Uterus (tissue), 2 donors: ENCODE measurements around the gene MICU2.

Experiments used
- CTCF ChIP-seq, 4 experiments: fragments of 200-600 bp in 2 of 4; fragments of 450-650 bp in 2 of 4; sonication (generic) in 2 of 4; IDR thresholded peaks; one replicate each; pipeline ENCODE4 v1.5.1; 2016 to 2019; ENCODE audit warnings: antibody characterized with exemption in 4 of 4, mild to moderate bottlenecking in 2 of 4, moderate library complexity in 1 of 4
- POLR2A ChIP-seq, 2 donors: fragments of 450-650 bp; IDR thresholded peaks; one replicate each; pipeline ENCODE4 v1.6.1; 2016; ENCODE audit warnings: antibody characterized with exemption in 2 of 2, mild to moderate bottlenecking in 1 of 2, moderate library complexity in 1 of 2

DNA sequence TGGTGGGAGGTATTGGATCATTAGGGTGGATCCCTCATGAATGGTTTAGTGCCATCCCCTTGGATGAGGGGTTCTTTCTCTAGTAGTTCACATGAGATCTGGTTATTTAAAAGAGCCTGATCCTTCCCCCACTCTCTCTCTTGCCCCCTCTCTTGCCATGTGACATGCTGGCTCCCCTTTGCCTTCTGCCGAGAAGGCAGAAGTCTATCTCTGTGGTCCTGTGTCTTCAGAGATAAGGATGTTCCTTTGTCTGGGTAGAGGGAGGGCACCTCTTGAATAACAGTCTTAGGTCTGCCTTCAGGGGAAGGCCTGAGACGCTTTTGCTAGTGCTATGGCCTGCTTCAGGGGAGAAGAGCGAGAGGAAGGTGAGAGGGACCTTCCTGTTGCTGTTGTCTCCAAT is 142.8 kb downstream of the MICU2 start:
- no peak for TF ChIP-seq CTCF (IDR thresholded peaks at IDR 0.05)
- TF ChIP-seq POLR2A (IDR thresholded peaks at IDR 0.05) = no peak
